K562 (cell line): Measurements from ENCODE around the gene INHA. TPM values are rescaled to one million over a fixed set of nuclear protein-coding genes. Genes with fewer than 3 reads are reported as not detected.

ENCODE experiments used
- ATF1 ChIP-seq, 2 experiments: fragments of 450-650 bp in 1 of 2; IDR thresholded peaks; 2 replicates each; pipeline ENCODE4 v1.6.1; 2016; ENCODE audit warnings: missing compliant biosample characterization in 1 of 2, missing genetic modification characterization in 1 of 2
- BMI1 ChIP-seq: fragments of 150-350 bp; IDR thresholded peaks from 2 replicates; pipeline ENCODE4 v1.6.1; 2014; ENCODE audit warnings: low read length
- C11orf30 ChIP-seq: fragments of 450-650 bp; IDR thresholded peaks from 2 replicates; pipeline ENCODE4 v1.6.1; 2016; ENCODE audit warnings: low read depth, mild to moderate bottlenecking
- DMBX1 ChIP-seq: fragments of 250-450 bp; sonication (Bioruptor Pico); IDR thresholded peaks from 2 replicates; pipeline ENCODE4 v1.8.0; 2022; ENCODE audit warnings: inconsistent platforms, mild to moderate bottlenecking, moderate library complexity, borderline replicate concordance
- EHMT2 ChIP-seq: fragments of 450-650 bp; IDR thresholded peaks from 2 replicates; pipeline ENCODE4 v1.6.1; 2018; ENCODE audit warnings: antibody characterized with exemption
- HLTF ChIP-seq: fragments of 450-650 bp; IDR thresholded peaks from 2 replicates; pipeline ENCODE4 v1.6.1; 2016
- HMG20A ChIP-seq: fragments of 450-650 bp; formaldehyde crosslinking; conservative IDR thresholded peaks from 2 replicates; pipeline ENCODE4 v1.4.0; 2020; ENCODE audit warnings: mild to moderate bottlenecking, mixed read lengths
- KDM2B ChIP-seq: fragments of 250-450 bp; sonication (Bioruptor Pico); IDR thresholded peaks from 2 replicates; pipeline ENCODE4 v1.8.0; 2021; ENCODE audit warnings: mild to moderate bottlenecking, moderate library complexity
- KLF13 ChIP-seq: fragments of 450-650 bp; IDR thresholded peaks from 2 replicates; pipeline ENCODE4 v1.6.1; 2016; ENCODE audit warnings: missing genetic modification characterization, low read depth, mild to moderate bottlenecking, missing compliant biosample characterization, moderate library complexity, borderline replicate concordance
- MTA3 ChIP-seq: fragments of 450-650 bp; formaldehyde crosslinking; IDR thresholded peaks from 2 replicates; pipeline ENCODE4 v1.6.1; 2017; ENCODE audit warnings: mild to moderate bottlenecking, borderline replicate concordance
- NEUROD1 ChIP-seq: fragments of 150-350 bp; IDR thresholded peaks from 2 replicates; pipeline ENCODE4 v1.6.1; 2014; ENCODE audit warnings: borderline replicate concordance, low read length, low read depth; ENCODE audit not compliant: partially characterized antibody
- NFRKB ChIP-seq: fragments of 450-650 bp; IDR thresholded peaks from 2 replicates; pipeline ENCODE4 v1.6.1; 2016; ENCODE audit warnings: low read depth
- NFYB ChIP-seq: IDR thresholded peaks from 2 replicates; pipeline ENCODE4 v1.6.1; 2011; ENCODE audit warnings: mild to moderate bottlenecking, moderate library complexity; ENCODE audit not compliant: insufficient read length; ENCODE audit errors: extremely low read depth
- NR2C2 ChIP-seq, 2 experiments: fragments of 200-800 bp in 1 of 2; sonication (Bioruptor generic) in 1 of 2; sonication (generic) in 1 of 2; formaldehyde crosslinking in 1 of 2; IDR thresholded peaks; 2 replicates each; pipeline versions ENCODE4 v1.6.1 to v1.8.0; 2016 to 2022; ENCODE audit warnings: mild to moderate bottlenecking in 1 of 2, missing compliant biosample characterization in 1 of 2, missing genetic modification characterization in 1 of 2, missing genetic modification reagents in 1 of 2
- PML ChIP-seq: IDR thresholded peaks from 2 replicates; pipeline ENCODE4 v1.6.1; 2012; ENCODE audit warnings: low read length, inconsistent platforms
- RBM39 ChIP-seq: fragments of 200-400 bp; formaldehyde crosslinking; optimal IDR thresholded peaks from 2 replicates; pipeline ENCODE3; 2018; ENCODE audit warnings: low read depth, low read length
- RUNX1 ChIP-seq: sonication (generic); IDR thresholded peaks from 2 replicates; pipeline ENCODE4 v1.6.1; 2016; ENCODE audit warnings: antibody characterized with exemption, low read depth
- SNIP1 ChIP-seq: fragments of 450-650 bp; IDR thresholded peaks from 2 replicates; pipeline ENCODE4 v1.7.1; 2017; ENCODE audit warnings: low read depth, mild to moderate bottlenecking
- TAF15 ChIP-seq: fragments of 200-400 bp; formaldehyde crosslinking; IDR thresholded peaks from 2 replicates; pipeline ENCODE4 v1.6.1; 2017; ENCODE audit warnings: mild to moderate bottlenecking, low read depth, low read length, moderate library complexity
- ZFX ChIP-seq: sonication (generic); formaldehyde crosslinking; IDR thresholded peaks from 2 replicates; pipeline ENCODE4 v1.8.0; 2022; ENCODE audit warnings: mild to moderate bottlenecking, missing genetic modification reagents, moderate library complexity
- ZNF395 ChIP-seq: fragments of 200-800 bp; sonication (Bioruptor generic); IDR thresholded peaks from 2 replicates; pipeline ENCODE4 v1.6.1; 2017; ENCODE audit warnings: missing genetic modification characterization, missing compliant biosample characterization
- ZNF436 ChIP-seq: fragments of 250-450, 450-650 bp; sonication (Bioruptor Pico); formaldehyde crosslinking; IDR thresholded peaks from 2 replicates; pipeline ENCODE4 v1.7.0; 2020; ENCODE audit warnings: mild to moderate bottlenecking
- ZNF518B ChIP-seq: fragments of 250-450 bp; sonication (Bioruptor Pico); IDR thresholded peaks from 2 replicates; pipeline ENCODE4 v1.5.0; 2021; ENCODE audit warnings: mild to moderate bottlenecking, moderate library complexity
- ZNF696 ChIP-seq: fragments of 250-450 bp; sonication (Bioruptor Pico); conservative IDR thresholded peaks from 2 replicates; pipeline ENCODE4 v1.4.0; 2020; ENCODE audit warnings: mild to moderate bottlenecking, moderate library complexity
- ZNF717 ChIP-seq: fragments of 250-450 bp; sonication (Bioruptor Pico); IDR thresholded peaks from 2 replicates; pipeline ENCODE4 v1.5.0; 2021
- ZNF75A ChIP-seq: fragments of 450-650 bp; formaldehyde crosslinking; IDR thresholded peaks from 2 replicates; pipeline ENCODE4 v1.4.0; 2020; ENCODE audit warnings: mild to moderate bottlenecking
- polyA plus RNA-seq, 8 experiments: library from polyadenylated mRNA; depleted of rRNA in 4 of 8; stranded (reverse) in 5 of 8; unstranded in 3 of 8; fragments of >200 nt; fragmentation: Nextera tagmentation in 2 of 8; fragmentation: Illumina TruSeq in 1 of 8; extraction: Ambion mirVana in 2 of 8; extraction: Trizol in 1 of 8; gene quantifications; 2 replicates each; pipeline versions ENCODE4 v1.2.1 to v1.2.3, GENCODE V29; 2011 to 2014; ENCODE audit warnings: inconsistent platforms in 1 of 8, missing spikeins in 1 of 8
- total RNA-seq, 7 experiments: library from RNA; depleted of rRNA in 6 of 7; stranded (reverse); fragments of >200 nt in 6 of 7; fragmentation: Illumina TruSeq in 2 of 7; extraction: Trizol in 2 of 7; gene quantifications; 2 replicates each; pipeline versions ENCODE4 v1.2.1 to v1.2.3, GENCODE V29; 2011 to 2021; ENCODE audit warnings: low replicate concordance in 1 of 7

The INHA gene
- total and polyA plus RNA-seq, 9 of the 15 experiments (the other 6 are each of a cell fraction or from before 2014, with no cell fraction given), result 0.07 to 1.9 (median 0.40) TPM

- TF ChIP-seq ZNF518B (no peak), EHMT2 (no peak), ZNF395 (CRISPR knock-in tag) (no peak), ZNF75A (CRISPR knock-in tag) (no peak), ATF1 (CRISPR knock-in tag; IDR thresholded peaks at IDR 0.05) (no peak), ATF1 (tag; IDR thresholded peaks at IDR 0.05) (peak; percentile 93), NEUROD1 (no peak), BMI1 (peak; percentile 97), ZNF717 (CRISPR knock-in tag) (no peak), MTA3 (peak; percentile 10; the same call in 1 of the 2 replicates), NFRKB (peak; percentile 88), NR2C2 (CRISPR knock-in tag; IDR thresholded peaks at IDR 0.05) (no peak), NR2C2 (tag; IDR thresholded peaks at IDR 0.05) (peak; percentile 97), KDM2B (CRISPR knock-in tag) (0 out of 2 replicates have a peak, but pooled peaks have one; percentile 30), KLF13 (peak; percentile 77), DMBX1 (CRISPR knock-in tag) (no peak), C11orf30 (peak; percentile 93), HMG20A (CRISPR knock-in tag) (no peak), SNIP1 (no peak), RBM39 (no peak), PML (peak; percentile 43; the same call in 1 of the 2 replicates), ZNF436 (no peak), ZFX (CRISPR knock-in tag) (peak; percentile 43; the same call in 1 of the 2 replicates), TAF15 (no peak), ZNF696 (CRISPR knock-in tag) (no peak), HLTF (no peak), RUNX1 (no peak), NFYB (no peak)
Observed at GRCh38 chr2:219597552-219598307, 25.6 kb downstream of the INHA start, which contains the start of gene STK11IP (continued).
